ENCODE data around the gene NACA2. TPM values are rescaled to one million over a fixed set of nuclear protein-coding genes. Genes with fewer than 3 reads are reported as not detected.
"Not testable (repeated sequence)": the region's sequence is repeated elsewhere in the genome, so short reads cannot be mapped to it uniquely, and the experiment has no call there.

NACA2 gene
- total and polyA plus RNA-seq, 7 donors: 0.04 TPM; not detected in 6

DNA sequence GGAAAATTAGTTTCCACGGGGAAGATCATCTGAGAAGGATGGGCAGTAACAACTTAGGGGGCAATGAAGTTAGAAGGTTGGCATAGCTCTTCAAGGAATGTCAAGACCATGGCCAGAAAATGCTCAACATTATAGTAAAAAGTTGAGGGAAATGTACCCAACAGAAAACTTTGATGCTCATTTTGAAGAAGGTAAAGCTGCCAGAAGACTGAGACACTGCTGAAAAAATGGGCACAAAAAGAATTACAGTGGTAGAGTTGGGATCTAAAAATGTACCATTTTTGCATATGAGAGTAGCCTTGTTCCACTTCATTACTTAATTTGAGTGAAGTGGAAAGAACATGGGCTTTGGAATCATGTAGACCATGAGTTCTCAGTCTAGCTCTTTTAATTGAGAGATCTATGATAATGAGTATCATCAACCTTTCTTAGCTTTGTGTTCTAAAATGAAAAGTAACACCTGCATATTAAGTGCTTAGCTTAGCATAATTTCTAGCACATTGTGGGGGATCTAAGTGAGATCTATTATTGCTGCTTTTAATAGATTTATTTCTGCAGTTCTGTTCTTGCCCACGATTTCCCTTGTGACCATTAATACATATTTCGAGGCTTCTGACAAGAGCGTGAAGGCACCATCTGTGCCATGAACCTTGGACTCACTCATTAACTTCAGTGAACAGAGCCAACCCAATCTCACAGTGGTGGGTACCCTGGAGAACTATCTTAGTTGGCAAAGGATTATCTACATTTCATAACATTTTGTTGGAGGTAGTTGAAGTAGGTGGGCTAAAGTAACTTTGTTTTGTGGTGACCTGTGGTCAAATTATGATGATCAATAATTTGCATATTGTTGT, 3.0 kb downstream of the NACA2 start:
- intact Hi-C loops (cut with DNase I): no loop called here
- WGBS, 3 donors: 53 to 65% (median 61%) methylated on average over 4 of the region's 4 CpGs
- Histone ChIP-seq H3K36me3 (ENCODE audit: insufficient read depth in 1 of 2, low read depth in 1 of 2) (no peaks in the 10 kb centered on the region), H3K4me1 (no peaks in the 10 kb centered on the region), H3K27me3 (ENCODE audit: insufficient read depth in 3 of 3, low read length in 2 of 3) (peaks cover 0 to 10% (median 4%) of the 10 kb centered on the region in 3 donors), H3K4me3 (no peak overlapping the region), H3K9me3 (no peaks in the 10 kb centered on the region), H3K27ac (no peak overlapping the region)
- DNase-seq (no peak), ATAC-seq (no peak)
- TF ChIP-seq, protein P1, sequence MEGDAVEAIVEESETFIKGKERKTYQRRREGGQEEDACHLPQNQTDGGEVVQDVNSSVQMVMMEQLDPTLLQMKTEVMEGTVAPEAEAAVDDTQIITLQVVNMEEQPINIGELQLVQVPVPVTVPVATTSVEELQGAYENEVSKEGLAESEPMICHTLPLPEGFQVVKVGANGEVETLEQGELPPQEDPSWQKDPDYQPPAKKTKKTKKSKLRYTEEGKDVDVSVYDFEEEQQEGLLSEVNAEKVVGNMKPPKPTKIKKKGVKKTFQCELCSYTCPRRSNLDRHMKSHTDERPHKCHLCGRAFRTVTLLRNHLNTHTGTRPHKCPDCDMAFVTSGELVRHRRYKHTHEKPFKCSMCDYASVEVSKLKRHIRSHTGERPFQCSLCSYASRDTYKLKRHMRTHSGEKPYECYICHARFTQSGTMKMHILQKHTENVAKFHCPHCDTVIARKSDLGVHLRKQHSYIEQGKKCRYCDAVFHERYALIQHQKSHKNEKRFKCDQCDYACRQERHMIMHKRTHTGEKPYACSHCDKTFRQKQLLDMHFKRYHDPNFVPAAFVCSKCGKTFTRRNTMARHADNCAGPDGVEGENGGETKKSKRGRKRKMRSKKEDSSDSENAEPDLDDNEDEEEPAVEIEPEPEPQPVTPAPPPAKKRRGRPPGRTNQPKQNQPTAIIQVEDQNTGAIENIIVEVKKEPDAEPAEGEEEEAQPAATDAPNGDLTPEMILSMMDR (IDR thresholded peaks at IDR 0.05): no peak

DNA sequence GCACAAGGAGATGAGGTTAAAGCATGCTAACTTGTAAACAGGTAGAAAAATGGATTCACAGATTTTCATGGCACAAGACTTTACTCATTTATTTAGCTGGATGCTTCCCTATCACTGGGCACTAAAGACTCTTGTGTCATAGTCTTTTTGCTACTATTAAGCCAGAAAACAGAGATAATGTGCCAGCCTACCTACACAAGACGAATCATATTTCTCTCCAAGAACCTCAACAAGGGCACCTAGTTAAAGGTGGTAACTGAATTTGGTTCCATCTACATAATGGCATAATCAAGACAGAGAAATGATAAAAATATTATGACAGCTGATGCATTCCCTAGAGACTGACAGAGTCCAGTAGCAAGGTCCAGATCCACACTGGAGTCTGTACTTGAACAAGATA, 3.8 kb downstream of the NACA2 start:
- intact Hi-C loops (cut with DNase I): no loop called here
- 90 to 93% (median 91%) methylated on average over 1 of the region's 1 CpG for WGBS, 3 donors
- Histone ChIP-seq H3K27ac (no peak overlapping the region), H3K9me3 (no peaks in the 10 kb centered on the region), H3K4me1 (no peaks in the 10 kb centered on the region), H3K36me3 (ENCODE audit: insufficient read depth in 1 of 2, low read depth in 1 of 2) (no peaks in the 10 kb centered on the region), H3K27me3 (ENCODE audit: insufficient read depth in 3 of 3, low read length in 2 of 3) (peaks cover 0 to 10% (median 4%) of the 10 kb centered on the region in 3 donors), H3K4me3 (no peak overlapping the region)
- no peak for DNase-seq
- ATAC-seq: no peak
- TF ChIP-seq, protein P1 (IDR thresholded peaks at IDR 0.05): no peak

DNA sequence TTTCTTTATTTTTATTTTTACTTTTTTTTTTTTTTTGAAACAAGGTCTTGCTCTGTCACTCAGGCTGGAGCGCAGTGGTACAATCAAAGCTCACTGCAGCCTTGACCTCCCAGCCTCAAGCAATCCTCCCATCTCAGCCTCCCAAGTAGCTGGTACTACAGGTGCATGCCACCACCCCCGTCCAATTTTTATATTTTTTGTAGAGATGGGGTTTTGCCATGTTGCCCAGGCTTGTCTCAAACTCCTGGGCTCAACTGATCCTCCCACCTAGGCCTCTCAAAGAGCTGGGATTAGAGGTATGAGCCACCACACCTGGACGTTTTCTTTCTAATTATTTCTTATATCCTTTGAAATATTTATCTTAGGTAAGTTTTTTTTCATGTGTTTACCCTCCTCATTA, 4.4 kb downstream of the NACA2 start:
- H3K9me3 ChIP-seq; H3K4me1 ChIP-seq; intact Hi-C loops (cut with DNase I); H3K27me3 ChIP-seq (ENCODE audit: insufficient read depth in 3 of 3, low read length in 2 of 3); H3K4me3 ChIP-seq; H3K36me3 ChIP-seq (ENCODE audit: insufficient read depth in 1 of 2, low read depth in 1 of 2); DNase-seq; ATAC-seq; H3K27ac ChIP-seq: not testable (repeated sequence)
- WGBS, 3 donors: 65 to 72% (median 69%) methylated on average over 3 of the region's 3 CpGs

DNA sequence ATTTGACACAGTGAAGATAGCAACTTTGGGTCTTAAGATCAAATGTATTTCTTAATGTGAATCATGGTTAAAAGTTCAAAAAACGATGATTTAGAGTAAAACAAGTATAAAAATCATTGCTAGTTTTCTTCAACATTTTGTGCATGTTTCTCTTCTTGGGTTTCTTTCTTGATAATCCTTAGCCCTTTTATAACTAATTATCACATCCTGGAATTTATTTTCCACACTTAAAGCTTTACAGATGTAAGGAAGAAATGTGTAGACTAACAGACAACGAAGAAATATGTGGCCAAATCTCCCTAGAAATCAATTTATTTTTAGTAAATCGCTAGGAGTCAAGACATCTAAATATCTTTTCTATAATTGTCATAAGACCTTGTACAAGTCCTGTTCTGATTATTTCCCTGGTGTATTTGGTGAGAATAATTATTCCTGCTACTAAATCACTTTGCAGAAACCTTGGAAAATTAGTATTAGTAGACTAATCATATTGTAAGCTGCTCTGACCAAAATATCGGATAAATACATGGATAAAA, 4.9 kb downstream of the NACA2 start:
- ATAC-seq: no peak
- 71 to 76% (median 75%) methylated on average over 4 of the region's 4 CpGs for WGBS, 3 donors
- intact Hi-C loops (cut with DNase I): no loop called here
- Histone ChIP-seq H3K4me1 (no peaks in the 10 kb centered on the region), H3K36me3 (ENCODE audit: insufficient read depth in 1 of 2, low read depth in 1 of 2) (no peaks in the 10 kb centered on the region), H3K4me3 (no peak overlapping the region), H3K27ac (no peak overlapping the region), H3K27me3 (ENCODE audit: insufficient read depth in 3 of 3, low read length in 2 of 3) (peaks cover 0 to 9% (median 4%) of the 10 kb centered on the region in 3 donors), H3K9me3 (no peaks in the 10 kb centered on the region)
- TF ChIP-seq, protein P1 (IDR thresholded peaks at IDR 0.05): no peak
- no peak for DNase-seq

DNA sequence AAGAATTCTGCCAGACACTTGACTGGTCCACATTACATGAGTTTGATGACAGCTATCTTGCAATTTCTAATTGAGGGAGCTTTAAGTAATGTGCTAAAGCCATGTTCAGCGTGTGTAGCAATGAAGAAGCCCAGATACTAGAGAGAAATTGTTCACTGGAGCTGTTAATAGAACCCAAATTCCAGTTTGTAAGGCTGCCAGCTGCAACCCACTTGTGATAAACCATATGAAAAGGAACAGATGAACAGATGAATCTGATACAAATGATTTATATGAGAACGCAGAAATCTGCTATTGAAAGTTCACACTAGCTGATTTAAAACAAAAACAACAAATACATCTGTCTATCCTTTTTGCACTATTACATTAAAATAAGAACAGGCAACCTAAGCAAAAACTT, 6.2 kb downstream of the NACA2 start:
- no peak for DNase-seq
- Histone ChIP-seq H3K4me3 (no peak overlapping the region), H3K9me3 (no peaks in the 10 kb centered on the region), H3K4me1 (no peaks in the 10 kb centered on the region), H3K36me3 (ENCODE audit: insufficient read depth in 1 of 2, low read depth in 1 of 2) (no peaks in the 10 kb centered on the region), H3K27me3 (ENCODE audit: insufficient read depth in 3 of 3, low read length in 2 of 3) (peaks cover 0 to 6% (median 4%) of the 10 kb centered on the region in 3 donors), H3K27ac (no peak overlapping the region)
- TF ChIP-seq, protein P1 (IDR thresholded peaks at IDR 0.05): no peak
- no peak for ATAC-seq
- intact Hi-C loops (cut with DNase I): no loop called here
- 51 to 64% (median 55%) methylated on average over 2 of the region's 2 CpGs for WGBS, 3 donors

Data from psoas muscle (tissue), 8 donors.